NCI-H2029 (cell line): ENCODE measurements around the gene ITFG2.

ENCODE experiments used
- DNase-seq: peaks from one replicate; lab custom pipeline; 2025; lab: John Stamatoyannopoulos, UW

Gene ITFG2

GRCh38 chr12:2832550-2833127, 20.2 kb downstream of the ITFG2 start:
- no peak for DNase-seq

- DNase-seq: no peak
These were observed 20.9 kb downstream of the ITFG2 start for GRCh38 chr12:2833327-2833726.

GRCh38 chr12:2833810-2834209, 21.3 kb downstream of the ITFG2 start:
- DNase-seq: no peak

- DNase-seq: peak; percentile 8
These were observed 22.4 kb downstream of the ITFG2 start, which contains the start of gene NRIP2 for GRCh38 chr12:2834581-2835491. Gene NRIP2 (minus strand): TSS chr12:2835035. CDS start chr12:2834983, 52 bp downstream.

GRCh38 chr12:2835691-2836403, 23.4 kb downstream of the ITFG2 start:
- no peak for DNase-seq

GRCh38 chr12:2836574-2836973, 24.1 kb downstream of the ITFG2 start:
- no peak for DNase-seq

- no peak for DNase-seq
These were observed 28.7 kb downstream of the ITFG2 start for GRCh38 chr12:2841056-2841650.

- DNase-seq: no peak
These were observed 30.5 kb downstream of the ITFG2 start for GRCh38 chr12:2842948-2843347.

- no peak for DNase-seq
These were observed 32.3 kb downstream of the ITFG2 start for GRCh38 chr12:2844786-2845185.

- no peak for DNase-seq
These were observed 32.8 kb downstream of the ITFG2 start for GRCh38 chr12:2845280-2845679.

- DNase-seq: no peak
These were observed 39.5 kb downstream of the ITFG2 start for GRCh38 chr12:2851931-2852330.

- peak; percentile 46 for DNase-seq
These were observed 41.2 kb downstream of the ITFG2 start for GRCh38 chr12:2853626-2854025.

GRCh38 chr12:2854669-2855453, 42.4 kb downstream of the ITFG2 start:
- no peak for DNase-seq

GRCh38 chr12:2855546-2855945, 43.1 kb downstream of the ITFG2 start:
- DNase-seq: no peak

- DNase-seq: no peak
These were observed 43.6 kb downstream of the ITFG2 start for GRCh38 chr12:2856051-2856450.

GRCh38 chr12:2857021-2857431, 44.6 kb downstream of the ITFG2 start, which contains the start of gene TEX52:
Gene TEX52 (minus strand): TSS chr12:2857039. CDS start chr12:2857026, 13 bp downstream.
- peak; percentile 53 for DNase-seq

- no peak for DNase-seq
These were observed 45.1 kb downstream of the ITFG2 start for GRCh38 chr12:2857576-2857975.

- no peak for DNase-seq
These were observed 45.9 kb downstream of the ITFG2 start for GRCh38 chr12:2858334-2858733.

- no peak for DNase-seq
These were observed 46.5 kb downstream of the ITFG2 start for GRCh38 chr12:2858944-2859421.

GRCh38 chr12:2860170-2860569, 47.7 kb downstream of the ITFG2 start:
- DNase-seq: no peak

- DNase-seq: no peak
These were observed 50.4 kb downstream of the ITFG2 start for GRCh38 chr12:2862876-2863275.
